LNCaP clone FGC (cell line): ENCODE data around the gene PSD4.

ENCODE experiments used
- DNase-seq: peaks from one replicate; pipeline ENCODE4 v3.0.0-alpha.2; 2011; ENCODE audit warnings: low read depth
- H3K4me3 ChIP-seq: 2 replicates; pipeline ENCODE4 v1.5.1; 2011; ENCODE audit warnings: mild to moderate bottlenecking, low read depth, low read length, control low read depth
- TF ChIP-seq, protein P1 (sequence below): IDR thresholded peaks from 2 replicates; pipeline ENCODE4 v1.5.1; 2012; ENCODE audit warnings: mild to moderate bottlenecking; ENCODE audit not compliant: control insufficient read depth, insufficient read depth; ENCODE audit errors: extremely low read depth

PSD4 gene

DNA sequence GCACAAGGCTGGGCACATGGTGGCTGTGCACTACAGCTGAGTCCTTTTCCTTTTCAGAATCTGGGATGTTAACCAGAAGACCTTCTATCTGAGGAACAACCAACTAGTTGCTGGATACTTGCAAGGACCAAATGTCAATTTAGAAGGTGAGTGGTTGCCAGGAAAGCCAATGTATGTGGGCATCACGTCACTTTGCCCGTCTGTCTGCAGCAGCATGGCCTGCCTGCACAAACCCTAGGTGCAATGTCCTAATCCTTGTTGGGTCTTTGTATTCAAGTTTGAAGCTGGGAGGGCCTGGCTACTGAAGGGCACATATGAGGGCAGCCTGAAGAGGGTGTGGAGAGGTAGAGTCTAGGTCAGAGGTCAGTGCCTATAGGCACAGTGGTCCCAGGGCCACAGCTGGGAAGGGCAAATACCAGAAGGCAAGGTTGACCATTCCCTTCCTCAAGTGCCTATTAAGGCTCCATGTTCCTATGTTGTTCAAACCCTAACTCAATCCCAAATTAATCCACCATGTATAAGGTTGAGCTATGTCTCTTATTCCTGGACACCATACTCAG is 44.2 kb upstream of the PSD4 start:
- DNase-seq: no peak
- TF ChIP-seq, protein P1, sequence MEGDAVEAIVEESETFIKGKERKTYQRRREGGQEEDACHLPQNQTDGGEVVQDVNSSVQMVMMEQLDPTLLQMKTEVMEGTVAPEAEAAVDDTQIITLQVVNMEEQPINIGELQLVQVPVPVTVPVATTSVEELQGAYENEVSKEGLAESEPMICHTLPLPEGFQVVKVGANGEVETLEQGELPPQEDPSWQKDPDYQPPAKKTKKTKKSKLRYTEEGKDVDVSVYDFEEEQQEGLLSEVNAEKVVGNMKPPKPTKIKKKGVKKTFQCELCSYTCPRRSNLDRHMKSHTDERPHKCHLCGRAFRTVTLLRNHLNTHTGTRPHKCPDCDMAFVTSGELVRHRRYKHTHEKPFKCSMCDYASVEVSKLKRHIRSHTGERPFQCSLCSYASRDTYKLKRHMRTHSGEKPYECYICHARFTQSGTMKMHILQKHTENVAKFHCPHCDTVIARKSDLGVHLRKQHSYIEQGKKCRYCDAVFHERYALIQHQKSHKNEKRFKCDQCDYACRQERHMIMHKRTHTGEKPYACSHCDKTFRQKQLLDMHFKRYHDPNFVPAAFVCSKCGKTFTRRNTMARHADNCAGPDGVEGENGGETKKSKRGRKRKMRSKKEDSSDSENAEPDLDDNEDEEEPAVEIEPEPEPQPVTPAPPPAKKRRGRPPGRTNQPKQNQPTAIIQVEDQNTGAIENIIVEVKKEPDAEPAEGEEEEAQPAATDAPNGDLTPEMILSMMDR: no peak
- H3K4me3 ChIP-seq: no peak overlapping the region

- no peak overlapping the region for H3K4me3 ChIP-seq
- TF ChIP-seq, protein P1: no peak
- DNase-seq: no peak
Measured at GRCh38 chr2:113131352-113132185, 42.2 kb upstream of the PSD4 start.

DNA sequence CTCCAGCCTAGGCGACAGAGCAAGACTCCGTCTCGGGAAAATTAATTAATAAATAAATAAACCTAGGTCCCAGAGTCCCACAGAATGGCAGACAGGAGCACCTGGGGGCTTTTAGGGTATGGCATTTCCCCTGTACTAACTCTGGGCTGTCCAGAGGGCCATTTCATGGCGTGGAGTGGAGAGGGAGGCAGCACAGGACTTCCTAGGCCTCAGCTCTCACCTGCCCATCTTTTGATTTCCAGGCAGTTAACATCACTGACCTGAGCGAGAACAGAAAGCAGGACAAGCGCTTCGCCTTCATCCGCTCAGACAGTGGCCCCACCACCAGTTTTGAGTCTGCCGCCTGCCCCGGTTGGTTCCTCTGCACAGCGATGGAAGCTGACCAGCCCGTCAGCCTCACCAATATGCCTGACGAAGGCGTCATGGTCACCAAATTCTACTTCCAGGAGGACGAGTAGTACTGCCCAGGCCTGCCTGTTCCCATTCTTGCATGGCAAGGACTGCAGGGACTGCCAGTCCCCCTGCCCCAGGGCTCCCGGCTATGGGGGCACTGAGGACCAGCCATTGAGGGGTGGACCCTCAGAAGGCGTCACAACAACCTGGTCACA is 41.3 kb upstream of the PSD4 start:
- no peak for DNase-seq
- H3K4me3 ChIP-seq: no peak overlapping the region
- TF ChIP-seq, protein P1: no peak

GRCh38 chr2:113133704-113134598 is 39.8 kb upstream of the PSD4 start:
- TF ChIP-seq, protein P1: no peak
- no peak for DNase-seq
- H3K4me3 ChIP-seq: no peak overlapping the region

- no peak for DNase-seq
- H3K4me3 ChIP-seq: no peak overlapping the region
- TF ChIP-seq, protein P1: no peak
Measured at GRCh38 chr2:113134717-113135116, 39.1 kb upstream of the PSD4 start.

DNA sequence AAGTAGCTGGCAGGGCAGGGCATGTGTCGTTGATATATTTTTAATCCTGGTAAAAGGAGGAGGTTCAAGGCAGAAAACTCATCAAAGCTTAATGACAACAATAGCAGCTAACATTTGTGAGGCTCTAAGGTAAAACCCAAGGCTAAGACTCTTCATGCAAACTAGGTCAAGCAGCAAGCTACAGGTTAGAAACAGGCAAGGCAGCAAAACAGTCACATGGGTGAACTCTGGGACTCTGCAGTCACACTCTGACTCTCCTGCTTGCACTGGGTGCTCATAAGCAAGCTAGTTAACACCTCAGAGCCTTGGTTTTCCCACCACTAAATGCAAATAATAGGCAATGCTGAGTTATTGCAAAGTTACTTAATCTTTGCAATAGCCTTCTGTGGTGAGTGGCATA is 38.5 kb upstream of the PSD4 start:
- no peak for DNase-seq
- no peak overlapping the region for H3K4me3 ChIP-seq
- TF ChIP-seq, protein P1: no peak
